GM12872 (cell line): Measurements from ENCODE around the gene DRD2.

ENCODE experiments used
- CTCF ChIP-seq: IDR thresholded peaks from 3 replicates; pipeline ENCODE4 v1.5.1; 2011; ENCODE audit warnings: low read depth, mild to moderate bottlenecking, low read length, moderate library complexity; ENCODE audit not compliant: insufficient read depth

Gene DRD2

GRCh38 chr11:113408887-113409286 lies 66.3 kb downstream of the DRD2 start:
- TF ChIP-seq CTCF: no peak

GRCh38 chr11:113408206-113408605 lies 67.0 kb downstream of the DRD2 start:
- TF ChIP-seq CTCF: no peak

- no peak for TF ChIP-seq CTCF
Observed at GRCh38 chr11:113407163-113407562, 68.0 kb downstream of the DRD2 start.

- TF ChIP-seq CTCF: no peak
Observed at GRCh38 chr11:113405724-113406478, 69.3 kb downstream of the DRD2 start.

- TF ChIP-seq CTCF: no peak
Observed at GRCh38 chr11:113404859-113405430, 70.3 kb downstream of the DRD2 start.

- TF ChIP-seq CTCF: no peak
Observed at GRCh38 chr11:113401718-113402117, 73.5 kb downstream of the DRD2 start.

GRCh38 chr11:113400631-113401230 lies 74.5 kb downstream of the DRD2 start:
- TF ChIP-seq CTCF: no peak
